ENCODE results near the gene UBE2J2. TPM values are rescaled to one million over a fixed set of nuclear protein-coding genes. Genes with fewer than 3 reads are reported as not detected.
A peak's percentile ranks its signal among the peaks of the same experiment; 100 is the strongest.

The UBE2J2 gene
- total and polyA plus RNA-seq, 2 of the 13 experiments (the other 11 are each of a cell fraction or from before 2014, with no cell fraction given): 25.4 to 29.4 TPM

DNA sequence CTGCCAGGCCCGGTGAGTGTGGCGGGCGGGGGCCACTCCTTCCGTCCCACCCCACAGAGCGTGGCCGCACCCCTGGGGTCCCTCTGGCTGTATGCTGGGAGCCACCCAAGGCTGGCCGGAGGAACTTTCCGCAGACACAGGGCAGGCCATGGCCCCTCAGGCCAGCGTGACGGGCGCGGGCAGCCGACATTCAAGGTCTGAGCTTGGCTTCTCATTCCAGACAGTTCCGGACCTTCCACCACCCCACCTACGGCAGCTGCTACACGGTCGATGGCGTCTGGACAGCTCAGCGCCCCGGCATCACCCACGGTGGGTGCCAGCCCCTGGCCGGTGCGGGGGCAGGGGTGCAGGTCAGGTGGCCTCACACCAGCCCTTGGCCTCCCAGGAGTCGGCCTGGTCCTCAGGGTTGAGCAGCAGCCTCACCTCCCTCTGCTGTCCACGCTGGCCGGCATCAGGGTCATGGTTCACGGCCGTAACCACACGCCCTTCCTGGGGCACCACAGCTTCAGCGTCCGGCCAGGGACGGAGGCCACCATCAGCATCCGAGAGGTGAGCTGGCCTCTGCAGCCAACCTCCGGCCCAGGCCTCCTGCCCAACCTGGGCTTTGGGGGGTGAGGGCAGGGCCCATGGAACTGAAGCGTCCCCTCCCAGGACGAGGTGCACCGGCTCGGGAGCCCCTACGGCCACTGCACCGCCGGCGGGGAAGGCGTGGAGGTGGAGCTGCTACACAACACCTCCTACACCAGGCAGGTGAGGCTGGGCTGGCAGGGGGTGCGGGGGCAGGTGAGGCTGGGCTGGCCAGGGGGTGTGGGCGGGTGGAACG, 13.8 kb upstream of the UBE2J2 start (continued):
- TF ChIP-seq ZSCAN29 (CRISPR knock-in tag; conservative IDR thresholded peaks at IDR 0.05) (0 out of 2 replicates have a peak, but pooled peaks have one; percentile 27), ZSCAN25 (CRISPR knock-in tag; IDR thresholded peaks at IDR 0.05) (peak; percentile 82), SUZ12 (IDR thresholded peaks at IDR 0.05; ENCODE audit: low read depth, low read length) (no peak), REL (CRISPR knock-in tag; conservative IDR thresholded peaks at IDR 0.05) (no peak), NFATC3 (CRISPR knock-in tag; IDR thresholded peaks at IDR 0.05) (no peak), ZNF546 (CRISPR knock-in tag; conservative IDR thresholded peaks at IDR 0.05) (peak; percentile 74), ATRX (CRISPR knock-in tag; IDR thresholded peaks at IDR 0.05; ENCODE audit: borderline replicate concordance) (no peak), ZNF329 (CRISPR knock-in tag; IDR thresholded peaks at IDR 0.05; ENCODE audit: low read depth) (no peak), ZNF235 (CRISPR knock-in tag; IDR thresholded peaks at IDR 0.05; ENCODE audit: borderline replicate concordance) (no peak), ZNF430 (CRISPR knock-in tag; IDR thresholded peaks at IDR 0.05) (no peak; the same call in 1 of the 2 replicates), ZNF761 (CRISPR knock-in tag; conservative IDR thresholded peaks at IDR 0.05) (no peak), DMAP1 (CRISPR knock-in tag; IDR thresholded peaks at IDR 0.05) (0 out of 2 replicates have a peak, but pooled peaks have one; percentile 27), XBP1 (CRISPR knock-in tag; IDR thresholded peaks at IDR 0.05) (no peak), MXD4 (CRISPR knock-in tag; IDR thresholded peaks at IDR 0.05) (no peak), ZFP82 (CRISPR knock-in tag; IDR thresholded peaks at IDR 0.05; ENCODE audit: borderline replicate concordance) (no peak), PPARG (CRISPR knock-in tag; conservative IDR thresholded peaks at IDR 0.05) (peak; percentile 74; the same call in 1 of the 2 replicates)
- TF ChIP-seq, protein P1, sequence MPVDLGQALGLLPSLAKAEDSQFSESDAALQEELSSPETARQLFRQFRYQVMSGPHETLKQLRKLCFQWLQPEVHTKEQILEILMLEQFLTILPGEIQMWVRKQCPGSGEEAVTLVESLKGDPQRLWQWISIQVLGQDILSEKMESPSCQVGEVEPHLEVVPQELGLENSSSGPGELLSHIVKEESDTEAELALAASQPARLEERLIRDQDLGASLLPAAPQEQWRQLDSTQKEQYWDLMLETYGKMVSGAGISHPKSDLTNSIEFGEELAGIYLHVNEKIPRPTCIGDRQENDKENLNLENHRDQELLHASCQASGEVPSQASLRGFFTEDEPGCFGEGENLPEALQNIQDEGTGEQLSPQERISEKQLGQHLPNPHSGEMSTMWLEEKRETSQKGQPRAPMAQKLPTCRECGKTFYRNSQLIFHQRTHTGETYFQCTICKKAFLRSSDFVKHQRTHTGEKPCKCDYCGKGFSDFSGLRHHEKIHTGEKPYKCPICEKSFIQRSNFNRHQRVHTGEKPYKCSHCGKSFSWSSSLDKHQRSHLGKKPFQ (CRISPR knock-in tag; IDR thresholded peaks at IDR 0.05; ENCODE audit: insufficient replicate concordance): no peak
- TF ChIP-seq, protein P2, sequence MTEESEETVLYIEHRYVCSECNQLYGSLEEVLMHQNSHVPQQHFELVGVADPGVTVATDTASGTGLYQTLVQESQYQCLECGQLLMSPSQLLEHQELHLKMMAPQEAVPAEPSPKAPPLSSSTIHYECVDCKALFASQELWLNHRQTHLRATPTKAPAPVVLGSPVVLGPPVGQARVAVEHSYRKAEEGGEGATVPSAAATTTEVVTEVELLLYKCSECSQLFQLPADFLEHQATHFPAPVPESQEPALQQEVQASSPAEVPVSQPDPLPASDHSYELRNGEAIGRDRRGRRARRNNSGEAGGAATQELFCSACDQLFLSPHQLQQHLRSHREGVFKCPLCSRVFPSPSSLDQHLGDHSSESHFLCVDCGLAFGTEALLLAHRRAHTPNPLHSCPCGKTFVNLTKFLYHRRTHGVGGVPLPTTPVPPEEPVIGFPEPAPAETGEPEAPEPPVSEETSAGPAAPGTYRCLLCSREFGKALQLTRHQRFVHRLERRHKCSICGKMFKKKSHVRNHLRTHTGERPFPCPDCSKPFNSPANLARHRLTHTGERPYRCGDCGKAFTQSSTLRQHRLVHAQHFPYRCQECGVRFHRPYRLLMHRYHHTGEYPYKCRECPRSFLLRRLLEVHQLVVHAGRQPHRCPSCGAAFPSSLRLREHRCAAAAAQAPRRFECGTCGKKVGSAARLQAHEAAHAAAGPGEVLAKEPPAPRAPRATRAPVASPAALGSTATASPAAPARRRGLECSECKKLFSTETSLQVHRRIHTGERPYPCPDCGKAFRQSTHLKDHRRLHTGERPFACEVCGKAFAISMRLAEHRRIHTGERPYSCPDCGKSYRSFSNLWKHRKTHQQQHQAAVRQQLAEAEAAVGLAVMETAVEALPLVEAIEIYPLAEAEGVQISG (CRISPR knock-in tag; IDR thresholded peaks at IDR 0.05): peak; percentile 82
- TF ChIP-seq, protein P3, sequence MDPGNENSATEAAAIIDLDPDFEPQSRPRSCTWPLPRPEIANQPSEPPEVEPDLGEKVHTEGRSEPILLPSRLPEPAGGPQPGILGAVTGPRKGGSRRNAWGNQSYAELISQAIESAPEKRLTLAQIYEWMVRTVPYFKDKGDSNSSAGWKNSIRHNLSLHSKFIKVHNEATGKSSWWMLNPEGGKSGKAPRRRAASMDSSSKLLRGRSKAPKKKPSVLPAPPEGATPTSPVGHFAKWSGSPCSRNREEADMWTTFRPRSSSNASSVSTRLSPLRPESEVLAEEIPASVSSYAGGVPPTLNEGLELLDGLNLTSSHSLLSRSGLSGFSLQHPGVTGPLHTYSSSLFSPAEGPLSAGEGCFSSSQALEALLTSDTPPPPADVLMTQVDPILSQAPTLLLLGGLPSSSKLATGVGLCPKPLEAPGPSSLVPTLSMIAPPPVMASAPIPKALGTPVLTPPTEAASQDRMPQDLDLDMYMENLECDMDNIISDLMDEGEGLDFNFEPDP (CRISPR knock-in tag; conservative IDR thresholded peaks at IDR 0.05): no peak
- TF ChIP-seq, protein P4, sequence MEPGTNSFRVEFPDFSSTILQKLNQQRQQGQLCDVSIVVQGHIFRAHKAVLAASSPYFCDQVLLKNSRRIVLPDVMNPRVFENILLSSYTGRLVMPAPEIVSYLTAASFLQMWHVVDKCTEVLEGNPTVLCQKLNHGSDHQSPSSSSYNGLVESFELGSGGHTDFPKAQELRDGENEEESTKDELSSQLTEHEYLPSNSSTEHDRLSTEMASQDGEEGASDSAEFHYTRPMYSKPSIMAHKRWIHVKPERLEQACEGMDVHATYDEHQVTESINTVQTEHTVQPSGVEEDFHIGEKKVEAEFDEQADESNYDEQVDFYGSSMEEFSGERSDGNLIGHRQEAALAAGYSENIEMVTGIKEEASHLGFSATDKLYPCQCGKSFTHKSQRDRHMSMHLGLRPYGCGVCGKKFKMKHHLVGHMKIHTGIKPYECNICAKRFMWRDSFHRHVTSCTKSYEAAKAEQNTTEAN (CRISPR knock-in tag; conservative IDR thresholded peaks at IDR 0.05): no peak

Data from HepG2 (cell line).